ENCODE data around the gene PBX1.
A peak's percentile ranks its signal among the peaks of the same experiment; 100 is the strongest.

Gene PBX1

DNA sequence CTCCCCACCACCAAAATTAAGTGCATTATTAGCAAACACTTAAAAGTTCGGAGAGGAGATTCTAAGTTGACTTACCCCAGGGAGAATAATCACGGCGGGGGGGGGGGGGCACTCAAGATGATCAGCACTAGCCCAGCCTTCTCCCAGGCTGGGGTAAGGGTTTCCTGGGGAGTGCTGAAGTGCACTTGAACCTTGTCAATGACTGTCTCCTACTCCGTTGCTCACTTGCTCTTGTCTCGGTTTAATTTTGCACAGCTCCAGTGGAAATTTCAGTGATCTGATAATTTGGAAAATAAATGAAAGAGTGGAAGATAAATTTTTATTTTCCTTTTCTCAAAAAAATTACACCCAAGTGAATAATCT lies 59.2 kb downstream of the PBX1 start:
- DNase-seq (ENCODE audit: low spot score), result no peak

DNA sequence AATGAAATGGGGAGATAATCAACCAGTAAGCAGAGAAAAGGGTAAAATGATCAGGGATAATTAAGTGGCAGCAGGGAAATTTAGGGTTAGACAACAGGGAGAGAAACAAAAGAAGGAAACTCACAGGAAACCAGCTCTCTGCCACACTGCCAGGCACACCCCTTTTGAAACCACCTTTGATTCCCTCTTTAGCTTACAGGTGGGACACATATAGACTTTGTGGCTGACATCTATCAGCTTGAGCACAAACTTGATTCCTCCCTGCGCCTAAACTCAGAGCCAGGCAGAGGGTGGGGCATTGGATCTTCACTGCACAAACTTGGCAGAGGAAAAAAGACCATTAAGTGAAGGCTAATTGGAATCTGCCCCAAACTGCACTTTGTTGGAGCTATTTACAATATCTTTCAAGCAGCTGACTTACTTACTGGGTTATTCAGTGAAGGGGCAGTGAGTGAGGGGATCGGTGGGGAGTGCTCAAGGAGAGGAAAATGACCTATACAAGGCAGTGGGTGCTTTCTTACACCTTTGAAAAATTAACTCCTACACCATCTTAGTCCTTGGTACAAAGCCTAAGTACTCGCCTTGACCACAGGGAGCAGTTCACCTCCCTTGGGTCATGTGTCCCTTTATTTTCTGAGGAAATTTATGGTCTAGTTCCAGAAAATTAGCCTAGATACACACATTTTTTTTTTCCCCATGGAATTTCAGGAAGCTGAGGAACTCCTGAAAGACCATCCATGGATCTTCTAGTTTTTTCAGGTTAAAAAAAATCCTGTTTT lies 60.2 kb downstream of the PBX1 start:
- DNase-seq (ENCODE audit: low spot score), result no peak

DNA sequence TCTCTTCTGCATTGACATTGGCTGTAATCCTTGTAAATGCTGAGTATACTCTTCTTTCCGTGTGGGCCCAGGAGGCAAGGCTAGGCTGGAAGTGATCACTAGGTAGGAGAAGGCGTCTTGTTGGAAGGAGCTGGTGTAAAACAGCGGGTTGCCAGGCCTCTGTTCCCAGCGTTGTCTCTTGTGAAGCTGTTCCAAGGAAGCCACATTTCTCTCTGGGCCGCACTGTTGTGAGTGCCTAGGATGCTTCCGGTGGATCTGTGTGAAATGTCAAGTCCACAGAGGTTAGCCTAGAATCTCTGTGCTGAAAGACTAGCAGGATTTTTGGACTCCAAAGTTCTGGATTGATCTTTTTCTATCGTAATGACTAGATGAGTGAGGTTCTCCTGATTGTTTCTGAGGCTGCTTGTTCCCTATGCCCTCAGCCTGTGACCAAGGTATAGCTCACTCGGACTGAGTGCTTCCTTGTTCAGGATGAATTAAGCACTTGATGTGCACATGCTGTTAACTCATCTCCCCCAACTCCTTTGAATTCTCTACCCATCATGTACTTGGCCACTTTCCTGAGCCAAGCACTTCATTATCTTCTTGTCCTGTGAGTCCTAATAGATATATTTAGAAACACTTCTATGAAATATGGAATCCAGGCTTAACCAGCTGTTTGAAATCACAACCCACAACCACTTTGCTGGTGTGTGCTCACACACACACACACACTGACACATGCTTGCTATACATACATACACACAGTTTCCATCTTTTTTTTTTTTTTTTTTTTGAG lies 63.3 kb downstream of the PBX1 start:
- no peak for DNase-seq (ENCODE audit: low spot score)

DNA sequence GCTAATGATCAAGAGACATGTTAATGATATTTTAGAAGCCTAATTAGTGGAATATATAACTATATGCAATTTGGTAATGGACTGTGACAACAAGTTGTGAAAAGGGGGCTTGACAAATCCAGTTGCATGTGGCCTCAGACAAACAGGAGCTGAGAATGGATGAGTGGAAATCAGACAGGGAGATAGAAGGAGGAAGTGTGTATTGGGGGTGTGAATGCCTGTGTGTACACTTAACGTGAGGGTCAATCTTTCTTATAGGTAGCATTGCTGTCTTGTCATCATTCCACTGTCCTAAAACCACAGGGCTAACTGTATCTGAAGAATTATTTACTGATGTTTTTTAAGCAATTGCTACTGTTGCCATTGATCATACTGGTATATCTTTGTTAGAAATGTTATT lies 64.8 kb downstream of the PBX1 start:
- DNase-seq (ENCODE audit: low spot score), result no peak

GRCh38 chr1:164624400-164624799 lies 65.4 kb downstream of the PBX1 start:
- DNase-seq (ENCODE audit: low spot score), result no peak

DNA sequence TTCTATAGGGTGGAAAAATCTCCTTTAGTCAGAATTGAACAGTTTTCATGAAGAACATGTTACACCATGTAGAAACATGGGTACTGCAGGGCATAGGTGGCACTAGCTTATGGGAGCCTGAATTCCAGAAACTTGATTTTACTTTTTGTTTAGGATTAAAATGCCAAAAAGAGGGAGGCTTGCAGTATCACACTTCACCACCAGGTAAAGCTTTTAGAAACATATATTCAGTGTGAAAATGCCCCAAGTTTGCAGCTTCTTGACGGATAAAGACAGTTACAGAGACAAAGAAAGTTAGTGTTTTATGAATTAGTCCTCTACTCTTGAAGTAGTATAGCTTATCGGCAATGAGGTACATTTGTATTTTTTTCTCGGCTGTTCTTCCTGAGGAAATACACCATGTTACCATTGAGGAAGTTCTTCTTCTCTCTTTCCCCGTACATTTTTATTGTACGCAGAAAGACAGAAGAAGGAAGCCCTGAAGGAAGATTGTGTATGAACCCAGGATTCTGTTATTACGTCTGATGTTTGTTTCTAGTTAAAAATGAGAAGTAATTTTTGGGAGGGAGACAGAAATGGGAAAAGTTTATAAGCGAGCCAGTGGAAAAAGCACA lies 66.1 kb downstream of the PBX1 start:
- DNase-seq (ENCODE audit: low spot score), result no peak

GRCh38 chr1:164628772-164629171 lies 69.8 kb downstream of the PBX1 start:
- no peak for DNase-seq (ENCODE audit: low spot score)

GRCh38 chr1:164629971-164630370 lies 71.0 kb downstream of the PBX1 start:
- no peak for DNase-seq (ENCODE audit: low spot score)

- DNase-seq (ENCODE audit: low spot score), result no peak
Observed at GRCh38 chr1:164630626-164631396, 71.8 kb downstream of the PBX1 start.

- DNase-seq (ENCODE audit: low spot score), result no peak
Observed at GRCh38 chr1:164631751-164632150, 72.8 kb downstream of the PBX1 start.

DNA sequence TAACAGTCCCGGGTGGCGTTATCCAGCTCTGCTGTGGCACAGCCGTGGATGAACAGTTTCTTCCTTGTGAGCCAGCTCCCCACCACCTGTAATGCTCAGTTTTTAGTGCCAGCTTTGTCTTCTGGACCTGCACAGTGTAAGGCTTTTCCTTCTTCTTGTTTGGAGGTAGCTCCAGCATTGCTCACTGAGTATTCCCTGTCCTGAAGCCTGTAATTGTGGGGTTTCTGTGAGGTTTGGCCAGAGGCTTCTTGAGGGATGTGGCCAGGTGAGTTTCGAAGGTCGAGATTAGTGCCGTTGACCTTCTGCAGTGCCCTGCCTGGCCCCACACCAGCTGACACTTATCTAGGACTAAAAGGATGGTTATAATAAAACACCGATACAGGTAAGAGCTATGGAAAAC lies 75.0 kb downstream of the PBX1 start:
- no peak for DNase-seq (ENCODE audit: low spot score)

GRCh38 chr1:164635059-164635802 lies 76.2 kb downstream of the PBX1 start:
- DNase-seq (ENCODE audit: low spot score), result no peak

DNA sequence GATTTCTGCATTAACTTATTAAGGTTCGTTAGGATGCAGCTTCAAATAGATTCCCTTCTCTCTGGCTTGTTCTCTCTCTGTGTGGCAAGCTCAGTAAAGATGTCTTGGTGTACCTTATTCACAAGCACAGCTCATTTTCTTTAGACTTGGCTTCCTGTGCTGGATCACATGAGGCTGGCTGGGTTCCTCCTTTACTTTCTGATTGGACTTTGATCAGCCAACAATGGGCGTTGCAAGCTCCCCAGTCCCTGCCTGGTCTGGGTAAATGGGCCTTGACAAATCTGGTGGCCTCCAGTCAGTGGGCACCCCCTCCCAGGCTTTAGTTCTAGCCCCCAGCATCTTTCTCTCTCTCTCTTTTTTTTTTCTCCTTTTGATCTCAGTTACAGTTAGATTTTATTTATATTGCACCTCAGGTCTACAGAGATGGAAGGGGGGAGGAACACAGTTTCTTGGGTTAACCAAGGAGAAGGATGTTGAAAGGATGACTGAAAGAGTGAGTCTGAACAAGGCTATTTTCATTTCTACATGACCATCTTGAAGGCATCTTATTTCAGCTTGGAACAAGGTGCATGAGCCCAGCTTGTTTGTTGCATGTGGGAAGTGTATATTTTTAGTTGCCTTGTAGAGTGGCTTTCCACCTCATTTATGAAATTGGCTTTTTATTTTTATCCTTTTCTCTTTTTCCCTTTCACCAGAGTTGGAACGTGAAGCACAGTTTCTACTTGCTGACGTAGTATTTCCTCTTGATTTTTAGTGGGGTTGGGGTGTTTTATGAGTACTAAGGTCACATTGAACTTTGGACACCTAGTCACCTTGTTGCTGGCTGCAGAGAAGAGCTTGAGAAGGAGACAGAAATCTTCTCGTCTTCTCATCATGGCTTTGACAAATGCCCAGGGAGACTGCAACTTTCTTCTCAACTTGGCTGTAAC lies 77.1 kb downstream of the PBX1 start:
- no peak for DNase-seq (ENCODE audit: low spot score)

GRCh38 chr1:164636757-164637156 lies 77.8 kb downstream of the PBX1 start:
- DNase-seq (ENCODE audit: low spot score), result no peak

- peak; percentile 70 for DNase-seq (ENCODE audit: low spot score)
Observed at GRCh38 chr1:164637461-164638375, 78.7 kb downstream of the PBX1 start.

DNA sequence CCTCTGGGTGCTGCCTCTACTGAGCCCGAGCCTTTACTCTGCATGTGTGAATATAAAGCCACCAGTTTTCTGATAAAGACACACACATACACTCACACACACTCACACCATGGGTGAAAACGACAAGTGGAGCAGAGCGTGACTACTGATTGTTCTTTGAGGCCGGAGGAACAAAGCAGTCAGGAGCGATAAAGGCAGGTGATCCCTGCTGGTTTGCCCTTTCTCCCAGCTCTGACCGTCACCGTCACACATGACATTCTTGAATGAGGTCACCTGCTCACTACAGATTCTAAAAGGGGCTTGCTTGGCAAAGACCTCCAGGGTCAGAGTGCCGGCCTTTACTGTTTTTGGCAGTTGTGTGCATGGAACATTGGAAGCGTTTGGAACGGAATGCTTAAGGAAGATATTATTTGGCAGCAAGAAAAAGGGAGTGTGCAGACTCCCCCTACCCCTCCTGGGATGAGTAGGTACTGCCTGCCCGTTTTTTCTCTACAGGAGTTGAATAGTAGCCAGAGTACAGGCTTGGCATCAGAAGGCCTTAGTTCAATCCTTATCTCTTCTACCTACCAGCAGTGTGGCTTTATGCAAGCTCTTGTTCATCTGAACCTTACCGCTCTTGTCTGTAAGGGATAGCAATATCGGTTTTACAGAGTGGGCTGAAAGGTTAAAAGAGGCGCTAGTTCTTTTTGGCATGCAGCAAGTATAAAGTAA lies 79.7 kb downstream of the PBX1 start:
- DNase-seq (ENCODE audit: low spot score), result no peak

- no peak for DNase-seq (ENCODE audit: low spot score)
Observed at GRCh38 chr1:164640686-164641352, 81.8 kb downstream of the PBX1 start.

GRCh38 chr1:164641353-164641730 lies 82.4 kb downstream of the PBX1 start:
- DNase-seq (ENCODE audit: low spot score), result peak; percentile 35

Data from AG08396 (cell line).